Stimulated activated CD4-positive, alpha-beta T cell treated with anti-CD3 and anti-CD28 coated beads, Interleukin-12 subunit alpha, Interleukin-12 subunit beta, amount 100 ng/mL, for 48 hours (primary cell): ENCODE data around the gene TNNC1.

Experiments
- DNase-seq, 3 donors: peaks; one replicate each; pipeline ENCODE4 v3.0.0-alpha.2; 2020; ENCODE audit warnings: low read depth in 2 of 3, low spot score in 1 of 3

Gene TNNC1

GRCh38 chr3:52443791-52444687, 9.8 kb downstream of the TNNC1 start:
- DNase-seq, result no peak

GRCh38 chr3:52443268-52443610, 10.6 kb downstream of the TNNC1 start:
- no peak for DNase-seq

DNA sequence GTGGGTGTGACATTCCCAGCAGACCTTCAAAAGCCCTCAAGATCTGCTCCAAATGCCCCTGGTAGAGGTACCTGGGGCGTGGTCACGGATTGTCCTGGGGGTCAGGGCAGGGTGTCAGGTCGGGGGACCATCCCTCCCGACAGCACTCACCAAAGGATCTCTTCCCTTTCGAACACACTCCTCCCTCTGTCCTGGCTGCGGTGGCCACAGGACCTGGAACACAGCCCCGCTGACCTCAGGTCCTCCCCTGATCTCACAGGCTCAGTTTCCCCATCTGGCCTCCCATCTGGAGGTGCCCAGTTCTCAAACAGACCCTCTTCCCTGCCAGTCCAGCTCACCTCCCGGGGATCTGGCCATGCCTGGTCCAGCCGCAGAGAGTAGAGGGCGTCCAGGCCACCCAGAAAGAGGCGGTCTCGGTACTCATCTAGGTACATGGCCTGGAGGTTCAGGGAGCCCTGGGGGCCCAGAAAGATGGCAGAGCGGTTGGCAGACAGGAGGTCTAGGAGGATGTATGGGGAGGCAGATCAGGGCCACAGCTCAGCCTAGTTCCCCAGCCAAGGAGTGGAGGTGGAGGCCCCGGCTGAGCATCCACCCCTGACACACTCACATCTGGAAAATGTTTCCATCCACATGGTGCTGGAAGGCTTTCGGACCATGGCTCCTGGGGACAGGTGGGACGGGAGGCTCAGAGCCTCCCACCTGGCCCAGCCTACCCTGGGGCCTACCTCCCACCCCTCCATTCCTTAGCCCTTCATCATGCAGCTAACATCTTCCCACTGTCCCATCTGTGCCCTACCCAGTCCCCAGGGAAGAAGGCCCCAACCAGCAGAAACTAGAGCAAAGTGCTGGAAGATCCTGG, 11.2 kb downstream of the TNNC1 start:
- no peak for DNase-seq

DNA sequence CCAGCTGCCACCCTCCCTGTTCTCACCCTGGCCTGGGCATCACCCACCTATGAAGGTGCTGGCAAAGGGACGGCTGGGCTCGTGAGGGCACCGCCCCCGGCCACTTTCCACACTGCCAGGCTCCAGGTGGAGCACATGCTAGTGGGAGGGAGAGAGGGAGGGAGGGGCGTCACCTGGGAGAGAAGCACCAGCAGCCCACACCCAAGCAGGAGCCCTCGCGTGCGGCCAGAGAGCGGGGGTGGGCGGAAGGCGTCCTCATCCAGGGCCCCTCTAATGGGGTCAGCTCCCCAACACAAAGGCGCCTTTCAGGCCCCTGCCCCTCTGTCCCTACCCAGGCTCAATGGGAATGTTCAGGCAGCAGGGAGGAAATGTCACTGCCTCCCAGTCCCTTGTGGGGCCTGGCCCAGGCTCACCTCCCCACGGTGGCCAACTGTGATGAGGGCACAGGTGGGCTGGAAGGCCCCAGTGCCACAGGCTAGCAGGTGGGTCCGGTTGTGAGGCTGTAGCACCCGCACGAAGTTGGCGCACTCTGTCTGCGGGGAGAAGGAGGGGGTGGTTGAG, 12.0 kb downstream of the TNNC1 start:
- DNase-seq, result no peak

DNA sequence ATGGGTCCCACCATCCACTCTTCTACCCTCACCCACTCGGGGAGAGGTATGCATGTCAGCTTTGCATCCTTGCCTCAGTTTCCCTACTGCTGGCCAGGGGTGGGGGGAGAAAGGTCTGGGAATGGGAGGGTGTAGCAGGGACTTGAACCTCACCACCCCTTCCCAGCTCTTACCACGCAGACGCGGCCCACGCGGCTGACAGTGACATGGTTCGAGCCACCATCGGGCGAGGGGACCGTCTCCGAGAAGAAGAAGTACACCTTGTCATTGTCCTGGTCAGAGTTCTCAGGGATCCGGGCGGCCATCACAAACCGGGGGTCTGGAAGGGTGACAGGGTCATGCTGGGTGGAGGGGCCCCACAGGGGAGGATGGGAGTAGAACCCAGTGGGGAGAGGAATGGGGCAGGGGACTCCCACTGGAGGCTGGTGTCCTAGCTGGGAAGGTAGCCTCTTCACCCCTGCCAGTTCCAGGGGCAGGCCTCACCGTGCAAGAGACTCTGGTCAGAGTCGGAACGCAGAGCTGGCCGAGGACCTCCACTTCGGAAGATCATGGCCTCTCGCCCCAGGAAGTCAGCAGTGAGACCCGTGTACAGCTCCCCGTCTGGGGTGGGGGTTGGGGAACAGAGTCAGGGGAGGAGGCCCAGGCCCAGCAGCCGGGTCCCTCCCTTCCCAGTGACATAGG, 12.6 kb downstream of the TNNC1 start:
- no peak for DNase-seq

- DNase-seq, result no peak
These were observed 13.2 kb downstream of the TNNC1 start for GRCh38 chr3:52440671-52441070.

DNA sequence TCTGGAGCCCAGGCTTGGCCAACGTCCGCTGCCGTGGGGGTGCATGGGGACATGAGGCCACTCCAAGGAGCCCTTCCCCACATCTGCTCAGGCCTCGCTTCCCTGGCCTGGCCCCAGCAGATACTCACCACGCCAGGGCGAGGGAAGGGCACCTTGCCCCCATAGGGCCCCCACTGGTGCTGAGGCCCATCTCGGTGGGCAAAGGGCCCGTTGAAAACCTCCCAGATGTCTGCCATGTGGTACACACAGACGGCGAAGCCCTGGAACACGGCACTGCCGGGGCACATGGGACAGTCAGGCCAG, 13.6 kb downstream of the TNNC1 start:
- DNase-seq, result no peak

DNA sequence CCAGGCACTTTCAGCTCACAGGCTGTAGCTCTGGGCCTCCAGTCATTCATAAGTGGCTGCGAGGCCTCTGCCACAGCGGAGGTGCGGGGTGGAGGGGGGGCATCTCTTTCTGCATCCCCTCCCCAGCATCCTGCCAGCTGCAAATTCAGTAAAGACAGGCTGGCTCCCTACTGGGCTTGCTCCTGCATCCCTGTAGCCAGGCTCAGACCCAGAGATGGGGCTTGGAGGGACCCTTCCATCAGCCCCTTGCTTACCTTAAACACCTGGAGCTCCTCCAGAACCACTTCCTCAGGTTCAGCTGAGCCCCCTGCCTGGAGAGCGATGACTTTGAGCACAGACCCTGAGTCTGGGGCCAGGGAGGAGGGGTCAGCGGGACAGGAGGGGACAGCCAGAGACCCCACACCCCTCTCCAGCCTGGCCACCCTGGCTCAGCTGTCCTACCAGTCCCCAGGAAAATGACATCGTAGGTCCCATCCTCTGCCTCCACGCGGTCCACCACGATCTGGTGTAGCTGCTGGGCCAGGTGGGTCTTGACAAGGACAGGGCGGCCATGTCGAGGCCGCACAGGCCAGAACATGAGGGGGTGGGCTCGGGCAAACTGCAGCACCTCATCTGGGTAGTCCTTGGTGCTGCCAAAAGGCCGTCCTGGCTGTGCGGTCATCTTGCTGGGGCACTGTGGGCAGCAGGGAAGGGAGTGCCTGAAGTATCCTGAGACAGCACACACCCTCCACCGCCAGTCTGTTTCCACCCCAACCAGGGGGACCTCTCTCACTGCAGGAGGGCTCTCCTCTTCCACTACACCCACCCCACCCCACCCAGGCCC, 14.2 kb downstream of the TNNC1 start:
- no peak for DNase-seq

GRCh38 chr3:52438579-52439425, 15.0 kb downstream of the TNNC1 start:
- no peak for DNase-seq

GRCh38 chr3:52438104-52438376, 15.8 kb downstream of the TNNC1 start:
- no peak for DNase-seq

DNA sequence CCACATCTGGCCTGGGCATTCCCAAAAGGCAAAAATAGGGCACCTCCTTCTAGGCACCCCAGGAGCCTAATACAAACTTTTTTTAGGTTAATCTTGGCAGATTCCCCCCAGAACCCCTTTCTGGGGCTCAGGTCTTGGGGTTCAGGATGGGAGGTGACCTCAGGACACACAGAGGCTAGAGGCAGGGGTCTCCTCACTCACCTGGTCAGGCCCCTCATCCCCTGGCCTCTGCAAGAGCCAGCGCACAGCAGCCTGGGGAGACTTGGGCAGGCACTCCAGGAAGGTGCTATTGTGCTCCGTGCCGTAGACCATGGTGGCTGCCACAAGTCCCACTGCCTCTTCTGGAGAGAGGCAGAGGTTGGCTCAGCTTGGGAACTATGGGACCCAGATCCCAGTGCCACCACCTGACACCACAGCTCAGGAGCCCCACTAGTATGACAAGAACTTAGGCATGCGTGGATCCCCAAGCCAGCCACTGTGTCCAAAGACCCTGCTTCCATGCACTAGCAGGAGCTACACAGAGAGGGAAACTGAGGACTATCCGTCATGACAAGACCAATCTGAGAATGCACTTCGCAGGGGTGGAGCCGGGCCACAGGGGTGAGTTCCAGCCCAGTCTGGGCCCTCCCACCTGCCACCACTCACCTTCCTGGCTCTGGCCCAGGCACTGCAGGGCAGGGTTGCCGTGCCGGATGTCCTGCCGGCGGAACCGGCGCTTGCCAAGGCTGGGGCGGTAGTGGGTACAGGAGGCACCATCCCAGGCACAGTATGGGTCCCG, 16.3 kb downstream of the TNNC1 start:
- no peak for DNase-seq

DNA sequence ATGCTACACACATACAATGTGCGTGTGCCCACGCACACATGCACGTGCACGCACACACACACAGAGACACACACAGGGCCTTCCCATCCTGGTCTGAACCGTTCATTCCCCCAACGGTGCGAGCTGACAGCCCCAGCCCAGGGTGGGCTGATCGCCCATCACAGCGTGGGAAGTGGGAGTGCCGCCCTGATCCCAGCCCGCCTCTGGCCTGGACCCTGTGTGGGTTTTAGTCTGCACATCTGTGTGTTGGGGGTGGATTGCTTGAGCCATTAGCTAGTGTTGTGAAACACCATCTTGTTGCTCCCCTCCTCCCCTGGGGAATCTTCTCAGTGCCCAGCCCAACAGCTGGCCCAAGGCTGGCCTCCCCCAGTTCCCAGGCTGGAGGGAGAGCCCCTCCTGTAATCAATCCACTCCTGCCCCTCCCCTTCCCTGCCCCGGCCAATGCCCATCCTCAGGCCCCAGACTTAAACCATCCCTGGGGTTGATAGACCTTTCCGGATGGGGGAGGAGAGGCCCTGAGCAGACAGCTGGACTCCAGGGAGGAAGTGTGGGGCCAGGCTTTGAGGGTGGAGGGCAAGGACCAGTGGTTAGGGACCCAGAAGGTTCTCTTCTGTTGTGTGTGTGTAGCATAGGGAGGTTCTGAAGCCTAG, 17.2 kb downstream of the TNNC1 start:
- no peak for DNase-seq

- DNase-seq, result no peak
These were observed 18.4 kb downstream of the TNNC1 start for GRCh38 chr3:52435246-52436101.

DNA sequence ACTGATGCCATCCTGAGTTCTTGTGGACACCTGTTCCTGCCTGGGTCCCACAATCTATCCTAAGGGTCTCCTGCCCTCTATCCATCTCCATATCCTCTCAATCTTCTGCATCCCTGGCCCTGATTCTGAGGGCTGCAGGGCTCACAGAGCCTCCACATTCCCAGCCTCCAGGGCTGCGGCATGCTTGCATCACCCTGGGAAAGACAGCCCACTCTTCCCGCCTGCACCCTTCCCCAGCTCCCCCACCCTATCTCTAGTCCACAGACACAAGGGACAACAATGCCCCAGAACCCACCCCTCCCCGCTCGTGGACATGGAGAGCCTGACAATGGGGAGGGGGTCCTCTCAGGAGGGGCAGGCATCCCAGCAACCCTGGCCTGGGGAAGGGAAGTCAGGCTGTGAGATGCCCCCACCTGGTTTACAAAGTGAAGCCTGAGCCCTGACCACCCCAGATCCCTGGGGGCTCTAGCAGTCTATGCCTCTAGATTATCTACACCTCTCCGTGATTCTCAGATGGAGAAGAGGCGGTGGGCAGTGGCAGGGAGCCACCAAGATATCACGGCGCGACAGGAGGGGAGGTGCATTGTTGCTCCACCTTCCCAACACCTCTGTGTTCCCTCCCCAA, 19.2 kb downstream of the TNNC1 start:
- no peak for DNase-seq

DNA sequence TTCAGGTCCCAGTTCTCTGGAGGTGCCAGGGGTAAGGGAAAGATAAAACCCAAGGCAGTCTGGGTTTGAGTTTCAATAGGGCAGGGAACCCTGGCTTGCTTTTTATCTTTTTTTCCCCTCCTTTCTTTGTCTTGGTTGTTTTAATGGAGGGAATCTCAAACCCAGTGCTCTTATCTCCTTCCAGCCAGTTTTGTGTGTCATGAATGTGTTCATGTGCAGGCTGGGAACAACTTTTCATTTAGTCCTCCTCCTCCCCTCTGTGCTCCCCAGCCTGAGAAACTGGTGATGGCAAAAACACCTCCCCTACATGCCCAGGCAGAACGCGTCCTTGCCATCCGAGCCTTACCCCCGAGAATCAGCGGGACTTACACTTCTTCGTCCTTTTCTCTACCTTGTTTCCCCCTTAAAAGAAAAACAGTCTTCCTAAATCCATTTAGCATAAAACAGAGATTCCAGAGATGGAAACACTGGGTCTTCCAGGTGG, 19.8 kb downstream of the TNNC1 start:
- no peak for DNase-seq

DNA sequence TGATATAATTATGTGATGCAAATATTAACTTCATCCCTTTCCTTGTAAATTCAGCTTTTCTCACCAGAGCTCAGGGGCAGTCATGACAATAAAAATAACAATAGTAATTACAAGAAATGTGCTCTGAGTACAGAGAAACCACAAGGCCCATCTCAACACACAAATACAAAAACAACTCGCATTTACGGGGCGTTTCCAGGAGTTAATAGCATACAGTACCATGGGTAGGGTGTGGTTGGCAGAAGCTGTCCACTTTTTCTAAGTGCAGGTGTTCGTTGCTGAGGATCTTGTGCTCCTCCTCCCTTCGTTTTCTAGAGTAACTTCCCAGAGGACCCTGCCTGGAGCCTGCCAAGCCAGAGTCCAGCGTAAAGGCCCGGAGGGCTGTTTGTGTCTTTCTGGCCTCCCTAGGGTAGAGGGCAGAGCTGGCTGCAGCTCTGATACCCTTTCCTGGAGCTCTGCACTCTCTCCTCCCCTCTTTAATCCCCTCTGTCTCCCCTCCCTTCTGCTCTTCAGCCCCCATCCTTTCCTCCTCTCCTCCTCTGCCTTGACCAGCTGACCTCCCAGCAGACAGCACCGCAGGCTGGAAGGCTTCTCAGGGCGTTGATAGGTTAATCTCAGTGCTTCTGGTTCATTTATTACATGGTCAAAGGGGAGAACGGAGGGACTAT, 20.4 kb downstream of the TNNC1 start:
- no peak for DNase-seq

GRCh38 chr3:52432691-52433141, 21.1 kb downstream of the TNNC1 start:
- DNase-seq, result no peak
